Measurements from ENCODE around the gene GRAMD4.

GRCh38 chr22:46723882-46724281, 103.7 kb downstream of the GRAMD4 start:
- no peak for TF ChIP-seq CTCF (conservative IDR thresholded peaks at IDR 0.05; ENCODE audit: low read depth, low read length)
- TF ChIP-seq EZH2phosphoT487 (IDR thresholded peaks at IDR 0.05; ENCODE audit: borderline replicate concordance, low read length) = no peak
